SK-N-MC (cell line): ENCODE results near the gene TMOD2.

Experiments used
- EZH2 ChIP-seq: fragments of 200-600 bp; sonication (generic); IDR thresholded peaks from one replicate; pipeline ENCODE4 v1.6.1; 2017; ENCODE audit warnings: antibody characterized with exemption
- FOXP2 ChIP-seq: optimal IDR thresholded peaks from 2 replicates; pipeline ENCODE3; 2011; ENCODE audit warnings: mild to moderate bottlenecking, moderate library complexity; ENCODE audit not compliant: insufficient read depth; ENCODE audit errors: extremely low read length, control extremely low read depth
- POLR2AphosphoS5 ChIP-seq: IDR thresholded peaks from 2 replicates; pipeline ENCODE4 v1.6.1; 2012; ENCODE audit warnings: mild to moderate bottlenecking, low read depth, low read length, borderline replicate concordance

- TF ChIP-seq POLR2AphosphoS5 (no peak), EZH2 (no peak), FOXP2 (no peak)
Measured at GRCh38 chr15:51809457-51809856, 58.1 kb downstream of the TMOD2 start.
